Loucy (cell line): Measurements from ENCODE around the gene LACTBL1.

Source experiments
- CTCF ChIP-seq: fragments of 200-600 bp; sonication (generic); conservative IDR thresholded peaks from 2 replicates; pipeline ENCODE4 v1.5.1; 2014; ENCODE audit warnings: mild to moderate bottlenecking, antibody characterized with exemption, low read length
- EZH2phosphoT487 ChIP-seq: fragments of 200-600 bp; IDR thresholded peaks from 2 replicates; pipeline ENCODE4 v1.6.1; 2018; ENCODE audit warnings: antibody characterized with exemption, mild to moderate bottlenecking, moderate library complexity, borderline replicate concordance

GRCh38 chr1:22935433-22935832, 37.2 kb downstream of the LACTBL1 start:
- TF ChIP-seq CTCF (no peak), EZH2phosphoT487 (no peak)
